AG10803 (cell line): ENCODE data around the gene ZXDC.

Experiments
- DNase-seq: peaks from one replicate; pipeline ENCODE4 v3.0.0; 2010; ENCODE audit warnings: low read depth
- H3K4me3 ChIP-seq: 2 replicates; pipeline ENCODE4 v1.5.1; 2011; ENCODE audit warnings: mild to moderate bottlenecking, low read length, control low read depth
- TF ChIP-seq, protein P1 (sequence below): conservative IDR thresholded peaks from 2 replicates; pipeline ENCODE4 v1.5.1; 2011; ENCODE audit warnings: mild to moderate bottlenecking, low read length, control low read depth, inconsistent platforms

ZXDC gene

DNA sequence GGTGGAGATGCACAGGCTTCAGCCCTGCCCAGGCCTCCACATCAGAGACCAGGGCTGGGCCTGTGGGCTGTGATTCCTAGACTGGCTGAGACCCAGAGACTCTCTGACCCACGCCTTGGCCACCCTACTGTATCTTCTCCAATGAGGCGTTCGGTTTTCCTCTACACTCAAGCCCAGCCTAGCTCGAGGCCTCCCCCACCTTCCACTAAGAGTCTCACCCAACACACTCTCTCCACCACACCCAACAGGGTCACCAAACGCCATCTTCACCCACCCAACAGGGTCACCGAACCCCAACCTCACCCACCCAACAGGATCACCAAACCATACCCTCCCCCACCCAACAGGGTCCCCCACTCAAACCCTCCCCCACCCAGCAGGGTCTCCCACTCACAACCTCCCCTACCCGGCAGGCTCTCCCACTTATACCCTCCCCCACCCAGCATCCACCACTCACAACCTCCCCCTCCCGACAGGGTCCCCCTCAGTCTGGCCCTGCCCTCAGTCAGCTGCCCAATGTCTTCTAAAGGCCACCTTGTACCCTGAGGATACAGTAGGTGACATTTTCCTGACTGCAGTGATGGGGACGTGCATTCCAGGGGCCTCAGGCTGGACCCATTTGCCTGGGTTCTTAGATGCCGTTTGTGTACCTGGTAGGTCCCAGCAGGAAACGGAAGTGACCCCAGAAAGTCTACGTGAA is 60.6 kb downstream of the ZXDC start:
- DNase-seq: no peak

DNA sequence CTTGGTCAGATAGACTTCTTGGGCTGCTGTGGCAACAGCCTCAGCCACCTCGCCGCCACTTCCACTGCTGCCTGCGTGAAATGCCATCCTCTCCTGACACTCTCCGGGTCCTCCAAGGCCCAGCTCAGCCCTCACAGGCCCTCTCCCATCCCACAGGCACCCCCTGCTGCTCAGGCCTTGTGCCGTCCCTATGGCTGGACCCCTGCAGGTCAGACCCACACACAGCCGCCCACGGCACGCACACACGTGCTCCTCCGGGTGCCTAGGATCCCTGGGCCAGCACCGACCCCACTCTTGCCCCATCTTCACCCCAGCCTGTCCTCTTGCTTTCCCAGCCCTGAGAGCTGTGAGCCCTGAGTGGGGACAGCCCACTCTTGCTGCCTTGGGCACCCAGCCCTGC is 61.3 kb downstream of the ZXDC start:
- DNase-seq: no peak
- H3K4me3 ChIP-seq: no peak overlapping the region
- TF ChIP-seq, protein P1, sequence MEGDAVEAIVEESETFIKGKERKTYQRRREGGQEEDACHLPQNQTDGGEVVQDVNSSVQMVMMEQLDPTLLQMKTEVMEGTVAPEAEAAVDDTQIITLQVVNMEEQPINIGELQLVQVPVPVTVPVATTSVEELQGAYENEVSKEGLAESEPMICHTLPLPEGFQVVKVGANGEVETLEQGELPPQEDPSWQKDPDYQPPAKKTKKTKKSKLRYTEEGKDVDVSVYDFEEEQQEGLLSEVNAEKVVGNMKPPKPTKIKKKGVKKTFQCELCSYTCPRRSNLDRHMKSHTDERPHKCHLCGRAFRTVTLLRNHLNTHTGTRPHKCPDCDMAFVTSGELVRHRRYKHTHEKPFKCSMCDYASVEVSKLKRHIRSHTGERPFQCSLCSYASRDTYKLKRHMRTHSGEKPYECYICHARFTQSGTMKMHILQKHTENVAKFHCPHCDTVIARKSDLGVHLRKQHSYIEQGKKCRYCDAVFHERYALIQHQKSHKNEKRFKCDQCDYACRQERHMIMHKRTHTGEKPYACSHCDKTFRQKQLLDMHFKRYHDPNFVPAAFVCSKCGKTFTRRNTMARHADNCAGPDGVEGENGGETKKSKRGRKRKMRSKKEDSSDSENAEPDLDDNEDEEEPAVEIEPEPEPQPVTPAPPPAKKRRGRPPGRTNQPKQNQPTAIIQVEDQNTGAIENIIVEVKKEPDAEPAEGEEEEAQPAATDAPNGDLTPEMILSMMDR: no peak

More for the DNA sequence above, 60.6 kb downstream of the ZXDC start:
- no peak overlapping the region for H3K4me3 ChIP-seq
- TF ChIP-seq, protein P1: no peak

DNA sequence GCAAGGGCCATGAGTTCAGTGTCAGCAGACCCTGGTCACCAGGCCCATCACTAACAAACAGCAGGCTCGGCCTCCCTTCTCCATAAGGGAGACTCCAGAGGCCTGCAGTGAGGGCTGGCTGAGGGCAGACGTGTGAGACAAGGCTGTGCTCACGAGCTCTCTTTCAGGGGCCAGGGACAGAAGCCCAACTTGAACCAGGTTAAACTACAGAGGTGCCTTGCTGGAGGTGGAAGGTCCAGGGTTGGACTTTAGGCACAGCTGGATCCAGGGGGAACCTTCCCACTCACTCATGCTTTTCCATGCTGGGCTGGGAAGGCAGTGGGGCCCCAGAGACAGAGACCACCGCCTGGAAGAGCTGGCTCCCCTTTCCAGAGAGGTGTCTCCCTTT is 62.0 kb downstream of the ZXDC start:
- DNase-seq: no peak
- TF ChIP-seq, protein P1: no peak
- no peak overlapping the region for H3K4me3 ChIP-seq

DNA sequence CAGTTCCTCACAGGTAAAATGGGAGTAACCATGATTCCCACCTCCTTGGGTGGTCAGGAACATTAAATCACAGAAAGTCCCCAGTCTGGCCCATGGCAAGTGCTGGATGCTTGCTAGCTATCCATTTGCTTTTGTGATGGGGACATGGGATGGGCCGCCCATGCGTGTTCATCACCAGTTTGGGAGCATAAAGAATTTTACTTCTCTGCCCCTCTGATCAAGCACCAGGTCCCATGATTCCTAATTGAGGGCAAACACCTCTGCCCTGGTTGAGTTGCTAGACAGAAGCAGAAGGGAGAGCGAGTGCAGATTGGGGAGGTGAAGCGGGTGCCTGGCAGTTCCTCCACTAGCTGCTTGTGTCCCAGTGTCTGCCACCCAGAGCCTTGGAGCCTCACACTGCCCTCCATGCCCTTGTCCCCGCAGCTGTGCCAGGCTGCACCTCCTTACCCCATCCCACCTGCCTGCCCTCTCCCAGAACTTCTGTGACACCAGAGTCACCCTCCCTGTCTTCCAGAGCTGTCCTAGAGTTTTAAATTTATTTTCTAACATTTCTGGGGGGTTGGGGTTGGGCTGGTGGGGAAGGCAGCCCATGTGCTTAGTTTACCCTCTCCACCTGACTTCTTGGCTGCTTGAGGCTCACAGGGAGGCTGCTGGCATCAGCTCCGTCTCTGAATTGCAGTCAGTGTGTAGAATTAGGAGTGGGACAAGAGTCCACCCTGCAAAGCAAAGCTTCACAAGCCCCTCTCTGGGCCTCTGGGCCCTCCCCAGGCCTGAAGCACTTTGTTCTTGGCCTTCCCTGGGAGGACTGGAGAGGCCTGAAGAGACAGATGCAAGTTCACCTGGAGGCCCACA is 62.6 kb downstream of the ZXDC start:
- TF ChIP-seq, protein P1: no peak
- H3K4me3 ChIP-seq: no peak overlapping the region
- no peak for DNase-seq

DNA sequence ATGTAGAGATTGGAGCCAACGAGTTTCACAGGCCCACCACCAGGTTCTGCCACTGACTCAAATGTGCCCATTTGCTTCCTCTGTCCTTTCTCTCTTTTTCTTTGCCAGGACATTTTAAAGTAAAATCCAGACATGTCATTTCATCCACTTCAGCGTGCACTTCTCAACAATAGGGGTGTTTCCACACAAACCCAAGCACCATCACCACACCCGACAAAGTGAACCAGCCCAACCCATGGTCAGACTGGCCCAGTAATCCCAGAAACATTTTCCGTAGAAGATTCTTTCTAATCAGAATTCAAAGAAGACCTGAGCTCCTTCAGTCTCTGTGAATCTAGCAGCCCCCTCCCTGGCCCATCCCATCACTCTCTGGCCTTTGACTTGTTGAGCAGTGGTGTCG is 67.6 kb downstream of the ZXDC start:
- TF ChIP-seq, protein P1: no peak
- no peak overlapping the region for H3K4me3 ChIP-seq
- no peak for DNase-seq

DNA sequence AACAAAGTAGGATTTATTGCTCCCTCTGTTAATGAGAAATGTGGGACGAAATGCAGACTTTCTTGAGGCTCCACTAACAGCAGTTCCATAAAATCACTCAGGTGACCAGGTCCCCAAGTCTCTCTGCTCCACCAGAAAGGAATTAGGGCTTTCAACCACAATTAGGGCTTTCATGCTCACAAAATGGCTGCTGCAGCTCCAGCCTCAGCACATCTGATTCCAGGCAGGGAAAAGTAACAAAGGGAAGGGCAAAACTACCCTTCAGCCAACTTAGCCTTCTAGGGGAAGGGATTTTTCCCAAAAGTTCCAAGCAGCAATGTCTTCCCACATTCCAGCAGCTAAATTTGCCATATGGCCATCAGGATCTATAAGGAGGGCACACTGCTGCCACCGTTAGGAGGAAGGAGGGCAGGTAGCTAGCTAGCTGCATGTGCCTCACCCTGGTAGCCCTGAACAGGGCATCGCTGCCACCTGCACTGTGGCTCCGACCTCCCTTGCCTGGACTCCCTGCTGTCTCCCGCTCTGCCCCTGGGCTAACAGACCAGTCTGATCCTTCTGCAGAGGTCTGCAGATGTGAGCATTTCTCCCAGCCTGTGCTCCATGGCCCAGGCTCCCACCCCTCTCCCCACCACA is 68.2 kb downstream of the ZXDC start:
- no peak overlapping the region for H3K4me3 ChIP-seq
- DNase-seq: no peak

More for the DNA sequence above, 68.2 kb downstream of the ZXDC start:
- TF ChIP-seq, protein P1: no peak
